ENCODE data around the gene L1CAM. TPM values are rescaled to one million over a fixed set of nuclear protein-coding genes. Genes with fewer than 3 reads are reported as not detected.

L1CAM gene
- total and polyA plus RNA-seq, 2 of the 8 experiments (the other 6 are each of a cell fraction or from before 2014, with no cell fraction given), result 11.0 to 43.0 TPM

GRCh38 chrX:153911798-153912197 lies 25.8 kb upstream of the L1CAM start:
- H4K91ac ChIP-seq (replicated peaks; ENCODE audit: insufficient read length, low read length), result no peak overlapping the region
- no peak overlapping the region for H2BK120ac ChIP-seq (replicated peaks; ENCODE audit: low read depth, low read length)
- ChIA-PET POLR2A (ENCODE audit: partially characterized antibody) (interaction anchor here (0.7 to 1.2 kb wide), 3 partner anchors 11 to 35 kb away, joined by 3 to 5 read pairs (median 4); partner anchors contain the start of gene ARHGAP4), CTCF (ENCODE audit: partially characterized antibody) (interaction anchor here (0.8 to 5.7 kb wide), 13 partner anchors 11 to 207 kb away, joined by 3 to 65 read pairs (median 4); partner anchors contain the start of genes ARHGAP4 and L1CAM)
- H2BK12ac ChIP-seq (ENCODE audit: low read depth, low read length), result no peak overlapping the region
- H3K18ac ChIP-seq (ENCODE audit: extremely low read depth, low read length), result no peak overlapping the region
- no peak overlapping the region for H2BK15ac ChIP-seq (ENCODE audit: low read length)
- H3K56ac ChIP-seq (replicated peaks; ENCODE audit: insufficient read length, low read depth, low read length), result no peak overlapping the region
- no peak overlapping the region for H2AFZ ChIP-seq (ENCODE audit: low read length)
- H3K4ac ChIP-seq (replicated peaks; ENCODE audit: insufficient read length, low read depth, low read length), result no peak overlapping the region
- H3K23ac ChIP-seq (ENCODE audit: insufficient read length), result no peak overlapping the region
- H3K9ac ChIP-seq (replicated peaks in 1 of 4; ENCODE audit: extremely low read depth in 1 of 4, low read depth in 3 of 4, low read length in 3 of 4), result no peak overlapping the region
- peaks cover 0 to 3% (median 0%) of the 10 kb centered on the region in 4 experiments; a peak in 1 of 7 replicates for H3K4me1 ChIP-seq (replicated peaks in 1 of 4; ENCODE audit: control insufficient read depth in 3 of 4, insufficient read depth in 4 of 4, low read length in 3 of 4)
- no peak overlapping the region for H3K27ac ChIP-seq (ENCODE audit: low read depth, low read length)
- no peak overlapping the region for H2AK5ac ChIP-seq (ENCODE audit: low read depth, low read length)
- no peak for TF ChIP-seq GABPA (IDR thresholded peaks at IDR 0.05; ENCODE audit: borderline replicate concordance, insufficient read depth, low read length)
- no peak for TF ChIP-seq FOSL1 (IDR thresholded peaks at IDR 0.05; ENCODE audit: insufficient read depth, low read depth, low read length)
- TF ChIP-seq RAD21 (IDR thresholded peaks at IDR 0.05 in 1 of 2, conservative IDR thresholded peaks at IDR 0.05 in 1 of 2; ENCODE audit: low read depth in 2 of 2, low read length in 2 of 2), result no peak
- TF ChIP-seq SIRT6 (IDR thresholded peaks at IDR 0.05; ENCODE audit: low read length), result no peak
- no peak for TF ChIP-seq POLR2AphosphoS5 (IDR thresholded peaks at IDR 0.05; ENCODE audit: low read depth, low read length)
- no peak for TF ChIP-seq RFX5 (IDR thresholded peaks at IDR 0.05; ENCODE audit: borderline replicate concordance, low read depth, low read length)
- TF ChIP-seq ZNF274 (IDR thresholded peaks at IDR 0.05; ENCODE audit: borderline replicate concordance, extremely low read depth, low read length), result no peak
- no peak for TF ChIP-seq CHD1 (IDR thresholded peaks at IDR 0.05; ENCODE audit: low read depth, low read length)
- no peak for TF ChIP-seq SIN3A (conservative IDR thresholded peaks at IDR 0.05 in 1 of 2, IDR thresholded peaks at IDR 0.05 in 1 of 2; ENCODE audit: low read depth in 1 of 2, low read length in 2 of 2)
- TF ChIP-seq SP4 (IDR thresholded peaks at IDR 0.05; ENCODE audit: low read length), result no peak
- no peak for TF ChIP-seq MAX (IDR thresholded peaks at IDR 0.05)
- TF ChIP-seq KDM4A (IDR thresholded peaks at IDR 0.05; ENCODE audit: low read depth, low read length, severe bottlenecking), result no peak
- no peak overlapping the region for H2BK20ac ChIP-seq (ENCODE audit: low read length)
- H3K27me3 ChIP-seq (replicated peaks in 1 of 4; ENCODE audit: control insufficient read depth in 3 of 4, extremely low read depth in 1 of 4, insufficient read depth in 3 of 4, low read length in 3 of 4), result no peaks in the 10 kb centered on the region
- H4K8ac ChIP-seq (ENCODE audit: extremely low read depth, insufficient read depth, low read length), result no peak overlapping the region
- no peaks in the 10 kb centered on the region for H4K20me1 ChIP-seq (replicated peaks in 1 of 2; ENCODE audit: control insufficient read depth in 1 of 2, insufficient read depth in 2 of 2, low read length in 2 of 2)
- no peak for DNase-seq (ENCODE audit: low read depth in 1 of 2, low spot score in 2 of 2)
- no peaks in the 10 kb centered on the region for H3K9me3 ChIP-seq (ENCODE audit: insufficient read depth in 2 of 2, low read depth in 1 of 2, low read length in 1 of 2)
- H3K79me2 ChIP-seq (ENCODE audit: control insufficient read depth in 1 of 2, insufficient read depth in 2 of 2, low read length in 2 of 2), result no peaks in the 10 kb centered on the region
- H4K5ac ChIP-seq (ENCODE audit: insufficient read length, low read depth, low read length), result no peak overlapping the region
- WGBS, 2 experiments (ENCODE audit: extremely low coverage in 1 of 2, insufficient coverage in 1 of 2, insufficient read length in 1 of 2, insufficient replicate concordance in 2 of 2, low coverage in 1 of 2, low lambda C conversion rate in 2 of 2, missing lambda C conversion rate in 1 of 2), result 91% methylated on average over 5 of the region's 6 CpGs; no CpG with 5 or more reads in 1 of the 2 experiments
- H3K4me3 ChIP-seq (ENCODE audit: extremely low read depth in 1 of 4, insufficient read depth in 2 of 4, low read depth in 3 of 4, low read length in 4 of 4), result no peak overlapping the region
- H3K36me3 ChIP-seq (ENCODE audit: control insufficient read depth in 2 of 4, insufficient read depth in 4 of 4, low read length in 3 of 4), result no peaks in the 10 kb centered on the region; a peak in 1 of 8 replicates
- no peaks in the 10 kb centered on the region for H3K79me1 ChIP-seq (ENCODE audit: low read depth, low read length)
- no peak overlapping the region for H3K14ac ChIP-seq (ENCODE audit: insufficient read length)
- H3K4me2 ChIP-seq (ENCODE audit: insufficient read depth in 1 of 2, low read depth in 2 of 2, low read length in 2 of 2), result no peak overlapping the region
- FAIRE-seq, result no peak
- no peak overlapping the region for H2BK5ac ChIP-seq (ENCODE audit: low read depth, low read length)
- no peaks in the 10 kb centered on the region for H3K23me2 ChIP-seq (ENCODE audit: low read depth, low read length)
